Right renal pelvis (tissue), 4 donors: ENCODE results near the gene OSGEP. TPM values are rescaled to one million over a fixed set of nuclear protein-coding genes. Genes with fewer than 3 reads are reported as not detected.

Source experiments
- DNase-seq, 4 donors: peaks; one replicate each; pipeline ENCODE4 v3.0.0-alpha.2; 2013; ENCODE audit warnings: low read depth in 4 of 4, low spot score in 3 of 4, missing footprints in 1 of 4
- polyA plus RNA-seq, 4 donors: library from polyadenylated mRNA; unstranded; fragments of 120-200 nt; gene quantifications; one replicate each; pipeline ENCODE4 v1.2.1, GENCODE V29; 2013; ENCODE audit not compliant: insufficient read length in 4 of 4

The OSGEP gene
- polyA plus RNA-seq, result 10 to 100 TPM; 42.0 to 59.7 (median 48.8) TPM

DNA sequence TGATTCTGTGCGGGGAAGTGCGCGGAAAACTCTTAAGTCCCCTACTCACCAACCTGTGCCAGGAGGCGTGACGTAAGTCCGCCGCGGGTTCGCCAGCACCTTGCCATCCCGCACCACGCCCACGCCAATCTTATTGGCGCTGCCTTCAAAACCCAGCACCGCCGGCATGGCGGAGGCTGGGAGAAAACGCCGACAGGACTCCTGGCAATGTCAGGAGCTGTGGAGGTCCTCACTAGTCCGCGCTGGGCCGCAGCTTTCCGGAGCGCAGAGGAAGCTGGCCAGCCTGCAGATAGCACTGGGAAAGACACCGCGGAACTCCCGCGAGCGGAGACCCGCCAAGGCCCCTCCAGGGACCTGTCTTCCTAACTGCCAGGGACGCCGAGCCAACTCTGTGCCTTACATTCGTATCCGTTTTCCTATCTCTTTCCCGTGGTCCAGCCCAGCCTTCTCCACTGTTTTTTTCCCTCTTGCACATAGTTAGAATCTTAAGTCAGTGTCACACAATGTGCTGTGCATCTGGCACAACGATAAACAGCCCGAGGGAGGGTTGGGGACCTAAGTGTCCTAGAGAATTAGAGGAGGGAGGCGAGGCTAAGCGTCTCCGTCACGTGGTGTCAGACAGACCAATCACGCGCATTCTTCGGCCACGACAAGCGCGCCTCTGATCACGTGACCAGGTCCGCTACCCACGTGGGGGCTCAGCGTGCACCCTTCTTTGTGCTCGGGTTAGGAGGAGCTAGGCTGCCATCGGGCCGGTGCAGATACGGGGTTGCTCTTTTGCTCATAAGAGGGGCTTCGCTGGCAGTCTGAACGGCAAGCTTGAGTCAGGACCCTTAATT lies at the start of gene OSGEP, which contains the start of gene APEX1:
OSGEP (minus strand) TSS at position 297 of the 839 bp plus-strand sequence; CDS start at position 168, 129 bp downstream.
APEX1 (plus strand) TSS at position 711 of the 839 bp plus-strand sequence. CDS start 420 bp downstream, outside the sequence.
- DNase-seq, result peak; percentile 97 to 99 (median 98)

DNA sequence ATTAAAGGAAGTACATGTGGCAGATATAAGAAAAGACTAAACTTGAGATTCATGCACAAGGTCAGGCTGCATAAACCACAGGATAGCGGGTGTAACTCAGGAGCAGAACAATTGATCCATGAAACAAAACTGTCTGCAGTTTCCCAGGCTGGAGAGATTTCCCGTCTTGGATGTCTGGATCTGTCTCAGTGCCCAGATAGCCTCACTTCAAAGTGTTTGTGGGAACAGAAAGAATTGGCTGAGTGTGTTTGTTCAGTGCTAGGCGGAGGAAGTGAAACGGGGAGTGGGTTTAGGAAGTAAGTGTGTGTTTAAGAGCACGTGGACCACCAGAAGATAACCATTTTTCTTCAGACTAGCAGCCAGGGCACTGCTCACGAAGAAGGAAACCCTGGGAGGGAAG lies 49.3 kb upstream of the OSGEP start:
- DNase-seq, result no peak

DNA sequence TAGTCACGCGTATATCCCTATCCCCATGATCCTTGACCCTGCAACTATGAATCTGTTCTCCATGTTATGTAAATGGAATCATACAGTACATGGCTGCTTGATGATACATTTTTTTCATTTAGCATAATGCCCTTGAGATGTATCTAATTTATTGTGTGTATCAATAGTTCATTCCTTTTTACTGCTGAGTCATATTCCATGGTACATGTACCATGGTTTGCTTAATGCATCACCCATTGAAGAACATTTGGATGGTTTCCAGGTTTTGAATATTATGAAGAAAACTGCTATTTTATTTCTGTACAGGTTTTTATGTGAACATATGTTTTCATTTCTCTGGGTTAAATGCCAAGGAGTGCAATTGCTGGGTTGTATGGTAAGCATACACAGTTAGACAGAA lies 46.7 kb upstream of the OSGEP start:
- DNase-seq, result no peak

DNA sequence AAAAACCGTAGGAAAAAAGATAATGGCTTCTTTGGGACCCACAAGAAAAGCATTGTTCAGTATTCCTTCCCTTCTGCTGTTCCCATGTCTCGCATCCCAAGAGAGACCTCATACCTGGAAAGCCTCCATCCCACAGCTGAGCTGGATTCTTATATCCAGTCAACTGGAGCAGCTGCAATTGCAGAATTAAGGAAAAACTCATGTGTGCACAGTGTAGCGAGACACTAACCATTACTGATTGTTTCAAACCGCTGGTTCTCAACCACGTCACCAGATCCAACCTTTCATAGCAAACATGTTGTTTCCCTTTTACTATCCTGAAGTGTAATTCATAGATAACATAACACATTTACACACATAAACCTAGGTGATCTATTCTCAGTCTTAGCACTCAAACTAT lies 45.3 kb upstream of the OSGEP start:
- no peak for DNase-seq

DNA sequence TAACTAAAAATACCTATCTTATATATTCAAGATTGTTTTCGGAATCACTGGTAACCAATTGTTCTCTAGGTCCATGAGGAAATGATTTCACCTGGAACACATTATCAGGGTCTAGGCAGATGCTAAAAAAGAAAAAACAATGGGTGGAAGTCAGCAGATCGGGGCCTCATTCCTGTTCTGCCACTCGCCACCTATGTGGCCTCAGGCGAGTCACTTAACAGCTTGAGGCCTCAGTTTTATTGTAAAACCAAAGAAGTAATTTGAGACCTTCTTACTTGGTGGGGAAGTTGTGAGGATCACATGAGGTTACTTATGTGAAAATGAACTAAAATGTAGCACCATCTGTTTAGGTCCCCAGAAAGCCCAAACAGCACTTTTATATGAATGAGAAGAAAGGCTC lies 44.5 kb upstream of the OSGEP start:
- no peak for DNase-seq

DNA sequence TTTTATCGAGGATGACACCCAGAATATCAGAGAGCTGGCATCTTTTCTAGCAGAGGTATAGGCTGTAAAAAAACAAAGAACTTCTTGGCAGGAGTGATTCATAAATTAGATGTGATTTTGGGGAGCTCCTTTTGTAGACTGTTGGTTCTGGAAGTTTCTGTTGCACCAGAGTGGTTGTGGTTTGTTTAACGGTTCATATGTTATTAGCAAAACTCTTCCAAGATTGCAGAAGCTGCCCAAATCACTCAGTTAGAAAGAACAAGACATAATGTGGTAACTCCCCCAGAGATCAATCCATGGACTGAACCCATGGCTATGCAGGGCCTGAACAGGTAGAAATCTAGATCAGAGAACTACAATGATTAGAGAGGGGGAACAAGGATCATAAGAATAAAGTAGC lies 44.0 kb upstream of the OSGEP start:
- no peak for DNase-seq

DNA sequence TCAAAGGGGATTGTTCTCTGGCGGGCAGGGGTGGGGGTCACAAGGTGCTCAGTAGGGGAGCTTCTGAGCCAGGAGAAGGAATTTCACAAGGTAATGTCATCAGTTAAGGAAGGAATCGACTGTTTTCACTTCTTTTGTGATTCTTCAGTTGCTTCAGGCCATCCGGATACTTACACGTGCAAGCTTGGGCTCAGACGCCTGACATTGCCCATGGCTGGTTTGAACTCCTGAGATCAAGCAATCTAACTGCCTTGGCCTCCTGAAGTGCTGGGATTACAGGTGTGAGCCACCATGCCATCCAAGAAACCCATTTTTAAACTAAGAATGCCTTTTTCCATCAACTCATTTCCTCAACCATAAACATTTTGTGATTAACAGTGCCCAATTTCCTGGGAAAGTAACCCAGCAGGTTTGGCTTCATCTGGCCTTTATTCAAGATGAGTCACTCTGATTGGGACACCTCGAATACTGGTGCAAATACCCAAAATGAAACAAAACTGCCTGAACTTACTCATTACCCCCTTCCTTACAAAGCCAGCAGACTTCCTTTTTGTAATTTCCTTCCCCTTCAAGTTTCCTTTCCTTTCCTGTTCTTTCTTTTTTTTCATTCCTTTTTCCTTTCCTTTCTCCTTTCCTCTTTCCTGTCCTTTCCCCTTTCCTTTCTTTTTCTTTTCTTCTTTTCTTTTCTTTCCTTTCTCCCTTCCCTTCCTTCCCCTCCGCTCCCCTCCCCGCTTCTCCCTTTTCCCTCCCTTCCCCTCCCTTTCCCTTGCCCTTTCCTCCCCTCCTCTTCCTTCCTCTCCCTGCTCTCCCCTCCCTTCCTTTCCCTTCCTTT lies 40.5 kb upstream of the OSGEP start:
- no peak for DNase-seq

DNA sequence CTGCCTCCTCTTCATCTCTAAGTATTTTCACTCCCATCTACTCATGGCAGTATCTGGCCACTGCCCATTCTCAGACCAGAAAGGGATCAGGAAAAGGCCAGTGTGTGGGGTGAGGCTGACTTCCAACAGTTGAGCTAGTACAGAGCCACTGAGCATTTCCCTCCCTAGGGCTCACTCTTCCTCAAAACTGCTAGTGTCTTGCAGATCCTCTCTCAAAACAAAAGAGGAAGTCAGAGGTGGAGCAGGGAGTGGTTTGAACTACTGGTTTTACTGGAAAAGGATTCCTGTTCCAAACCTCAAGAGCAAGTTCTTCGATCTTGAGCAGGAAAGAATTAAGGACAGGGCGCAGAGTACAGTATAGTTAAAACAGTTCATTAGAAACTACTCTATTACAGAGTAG lies 39.0 kb upstream of the OSGEP start:
- DNase-seq, result no peak

DNA sequence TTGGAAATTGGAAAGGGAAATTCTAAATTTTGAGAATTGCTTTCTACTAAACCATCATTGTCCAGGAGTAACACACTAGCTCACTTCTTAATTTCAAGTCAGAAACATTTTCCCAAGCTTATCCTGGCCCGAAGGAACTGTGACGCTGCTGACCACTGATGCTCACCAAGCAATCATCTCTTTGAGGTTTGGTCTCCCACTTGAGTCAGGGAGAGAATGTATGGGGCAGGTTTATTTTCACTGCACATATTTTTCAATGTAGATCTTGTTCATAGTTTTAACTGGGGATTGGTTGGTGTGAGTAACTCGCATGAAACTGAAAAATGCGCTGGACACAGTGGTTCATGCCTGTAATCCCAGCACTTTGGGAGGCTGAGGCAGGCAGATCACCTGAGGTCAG lies 37.9 kb upstream of the OSGEP start:
- no peak for DNase-seq

DNA sequence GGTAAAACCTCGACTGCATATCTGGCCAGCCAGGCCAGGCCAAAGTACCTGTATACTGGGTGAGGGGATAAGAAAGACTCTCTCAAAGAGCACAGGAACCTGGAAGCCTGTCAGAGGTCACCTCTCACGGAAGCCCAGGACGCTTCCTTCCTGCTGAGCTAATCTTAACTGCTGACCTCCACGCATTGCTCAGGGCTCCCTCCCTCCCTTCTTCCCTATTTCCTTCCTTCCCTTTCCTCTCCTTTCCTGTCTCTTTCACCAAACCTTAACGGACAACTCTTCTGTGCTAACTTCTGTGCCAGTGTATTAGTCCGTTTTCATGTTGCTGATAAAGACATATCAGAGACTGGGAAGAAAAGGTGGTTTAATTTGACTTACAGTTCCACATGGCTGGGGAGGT lies 36.0 kb upstream of the OSGEP start:
- DNase-seq, result no peak

DNA sequence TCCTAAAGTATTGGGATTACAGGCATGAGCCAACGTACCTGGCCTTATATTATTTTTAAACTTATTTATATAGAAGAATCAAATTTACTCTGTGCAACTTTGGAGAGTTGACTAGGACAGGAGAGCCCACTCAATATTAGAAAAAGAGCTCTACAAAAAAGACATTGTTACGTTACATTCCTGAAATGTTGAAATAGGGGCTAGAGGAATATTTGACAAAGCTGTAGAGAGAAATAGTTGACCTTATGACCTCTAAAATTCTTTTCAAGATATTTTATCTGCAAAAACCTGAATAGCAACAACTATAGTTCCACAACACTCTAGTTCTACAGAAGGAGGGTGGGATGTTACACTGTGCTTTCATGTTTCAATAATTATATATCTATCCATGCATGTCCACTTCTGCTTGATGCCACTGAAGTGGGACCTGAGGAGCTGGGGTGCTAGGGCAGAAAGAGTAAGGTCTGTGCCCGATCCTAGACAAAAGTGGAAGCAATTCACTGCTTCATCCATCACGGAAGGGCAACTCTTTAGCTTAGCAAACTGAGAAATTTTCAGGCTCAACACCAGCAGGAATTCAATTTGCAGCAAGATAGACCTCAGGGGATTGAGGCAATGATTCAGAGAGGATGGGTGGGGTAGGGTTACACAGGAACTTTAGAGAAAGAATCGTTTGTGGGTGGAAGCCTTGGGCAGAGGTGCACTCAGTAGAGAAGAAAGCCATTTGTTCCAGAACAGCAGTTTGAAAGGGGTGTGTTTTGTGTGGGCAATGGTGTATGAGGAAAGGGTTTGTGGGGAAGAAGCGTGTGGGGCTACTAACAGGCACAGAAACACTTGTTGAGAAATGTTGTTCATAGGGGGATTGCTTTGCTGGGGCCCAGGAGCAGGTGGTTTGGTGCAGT lies 34.7 kb upstream of the OSGEP start:
- peak in 1 of 4 donors; percentile 14 for DNase-seq

DNA sequence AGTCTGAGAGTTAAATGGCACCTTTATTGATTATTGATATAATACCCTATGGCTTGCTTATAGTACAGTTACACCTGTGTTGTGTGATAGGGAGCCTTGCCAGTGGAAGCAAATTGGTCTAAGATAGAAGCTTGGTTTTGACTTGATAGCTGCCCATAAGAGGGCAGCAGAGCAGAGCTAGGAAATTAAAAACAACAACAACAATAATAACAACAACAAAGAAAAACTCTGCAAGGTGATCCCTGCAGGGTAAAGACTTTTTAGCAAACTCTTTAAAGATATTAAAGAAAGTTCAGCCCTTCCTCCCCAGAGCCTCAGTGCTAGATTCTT lies 32.7 kb upstream of the OSGEP start:
- DNase-seq, result no peak

DNA sequence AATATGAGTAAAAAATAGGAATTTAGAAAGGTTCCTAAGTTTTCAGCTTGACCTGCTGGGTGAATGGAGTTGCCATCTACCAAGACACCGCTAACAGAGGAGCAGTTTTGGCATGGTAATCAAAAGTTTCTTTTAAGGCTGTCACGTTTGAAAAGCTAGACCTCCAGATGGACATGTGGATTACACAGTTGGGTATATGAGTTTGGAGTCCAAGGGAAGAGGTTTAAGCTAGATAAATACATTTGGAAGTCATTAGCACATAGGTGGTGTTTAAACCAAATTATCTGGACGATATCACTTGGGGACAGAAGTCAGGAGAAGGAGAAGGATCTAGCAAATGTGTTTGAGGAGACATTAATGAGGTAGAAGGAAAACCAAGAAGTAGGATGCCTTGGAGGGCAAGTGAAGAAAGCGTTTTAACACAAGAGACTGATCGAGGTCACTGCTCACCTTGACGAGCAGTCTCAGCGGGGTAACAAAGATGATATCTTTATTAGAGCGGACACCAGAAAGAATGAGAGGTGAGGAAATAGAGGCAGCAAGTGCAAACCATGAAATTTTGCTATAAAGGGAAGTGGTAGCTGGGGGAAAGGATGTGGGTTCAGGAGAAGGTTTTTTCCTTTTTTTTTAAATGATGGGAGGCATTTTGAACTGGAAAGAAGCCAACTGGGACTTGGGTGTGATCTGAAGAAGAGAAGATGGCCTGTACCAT lies 32.2 kb upstream of the OSGEP start:
- DNase-seq, result no peak

DNA sequence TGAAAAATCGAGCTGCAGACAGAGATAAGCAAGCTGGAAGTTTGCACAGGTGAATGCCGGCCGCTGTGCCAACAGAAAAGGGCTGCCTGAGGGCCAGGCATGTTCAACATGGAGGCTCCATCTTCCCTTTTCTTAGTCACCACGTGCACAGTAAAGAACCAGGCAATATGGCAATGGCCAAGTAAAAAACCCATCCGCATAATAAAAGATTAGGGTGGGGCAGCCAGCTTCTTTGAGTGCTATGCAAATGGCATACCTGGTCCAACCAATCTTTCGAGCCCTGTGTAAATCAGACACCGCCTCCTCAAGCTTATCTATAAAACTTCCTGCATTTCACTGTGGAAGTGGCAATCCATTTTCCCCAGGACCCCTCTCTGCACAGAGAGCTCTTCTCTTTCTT lies 31.3 kb upstream of the OSGEP start:
- DNase-seq, result no peak

DNA sequence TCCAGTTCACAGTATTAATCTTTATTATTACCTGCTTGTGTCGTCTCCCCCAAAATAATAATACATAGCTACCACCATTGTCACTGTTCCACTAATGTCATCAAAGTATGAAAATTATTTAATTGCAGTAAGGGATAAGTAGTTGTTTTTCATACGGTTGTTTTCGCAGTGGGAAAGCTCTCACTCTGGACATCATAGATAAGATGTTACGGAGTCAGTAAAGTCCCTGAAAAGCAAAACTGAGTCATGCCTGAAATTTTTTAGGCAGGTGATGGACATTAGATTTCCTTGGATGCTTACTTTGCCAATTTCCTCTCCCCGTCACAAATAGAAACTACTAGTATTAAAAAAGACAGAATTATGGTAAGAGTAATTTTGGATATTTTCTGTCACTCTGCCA lies 27.8 kb upstream of the OSGEP start:
- no peak for DNase-seq

DNA sequence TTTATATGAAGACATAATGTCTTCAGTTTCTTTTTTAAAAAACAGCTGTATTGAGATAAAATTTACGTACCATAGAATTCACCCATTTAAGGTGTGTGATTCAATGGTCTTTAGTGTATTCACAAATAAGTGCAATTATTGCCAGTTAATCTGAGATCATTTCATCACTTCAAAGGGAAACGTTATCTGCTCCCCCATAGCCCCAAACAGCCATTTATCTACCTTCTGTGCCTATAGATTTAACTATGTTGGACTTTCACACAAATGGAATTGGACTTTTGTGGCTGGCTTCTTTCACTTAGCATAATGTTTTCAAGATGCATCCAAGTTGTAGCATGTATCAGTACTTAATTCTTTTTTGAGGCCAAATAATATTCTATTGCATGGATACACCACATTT lies 24.3 kb upstream of the OSGEP start:
- DNase-seq, result no peak

DNA sequence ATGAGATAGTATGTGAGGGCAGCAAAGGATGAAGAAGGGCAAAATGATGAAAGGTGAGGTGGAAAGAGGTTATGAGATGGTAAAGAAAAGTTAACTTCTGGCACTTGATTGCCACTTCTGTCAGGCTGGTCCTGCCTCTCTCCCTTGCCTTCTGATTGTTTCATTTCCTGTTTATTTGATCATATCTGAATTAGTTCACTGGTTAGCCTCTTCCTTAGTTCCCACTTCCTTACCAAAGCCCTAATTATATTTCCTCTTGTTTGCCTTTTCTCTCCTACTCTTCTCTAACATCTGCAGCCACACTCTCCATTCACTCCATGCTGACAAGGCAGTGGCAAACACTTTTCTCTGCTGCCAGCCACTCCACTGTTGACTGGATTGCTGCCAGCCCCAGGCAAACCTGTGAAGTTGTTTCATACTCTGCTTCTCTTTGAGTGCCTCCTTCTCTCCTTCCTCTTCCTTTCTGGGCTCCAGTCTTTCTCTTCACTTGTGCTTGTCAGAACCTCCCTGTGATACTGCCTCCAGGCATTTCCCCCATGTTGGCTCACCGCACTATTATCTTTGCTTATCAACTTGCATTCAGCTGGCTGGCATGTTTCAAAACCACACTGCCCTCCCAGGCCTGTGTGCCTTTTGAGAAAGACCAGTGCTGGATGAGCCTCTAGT lies 22.7 kb upstream of the OSGEP start:
- DNase-seq, result no peak

DNA sequence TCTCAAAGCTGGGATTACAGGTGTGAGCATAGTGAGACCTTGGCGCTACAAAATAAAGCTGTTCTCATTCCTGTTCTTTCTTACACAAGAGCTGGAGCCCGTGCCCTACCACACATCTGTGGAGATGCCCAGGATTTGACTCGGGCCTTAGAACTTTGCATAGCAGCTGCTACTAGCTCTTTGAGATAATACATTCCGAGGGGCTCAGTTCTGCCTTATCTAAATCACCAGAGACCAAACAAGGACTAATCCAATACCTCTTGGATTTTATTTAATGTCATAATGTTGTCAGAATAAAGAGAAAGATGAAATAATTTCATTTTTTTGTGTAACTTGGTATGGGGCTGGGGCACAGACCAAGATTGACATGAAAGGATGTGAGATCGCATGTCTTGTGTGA lies 22.2 kb upstream of the OSGEP start:
- DNase-seq, result no peak

DNA sequence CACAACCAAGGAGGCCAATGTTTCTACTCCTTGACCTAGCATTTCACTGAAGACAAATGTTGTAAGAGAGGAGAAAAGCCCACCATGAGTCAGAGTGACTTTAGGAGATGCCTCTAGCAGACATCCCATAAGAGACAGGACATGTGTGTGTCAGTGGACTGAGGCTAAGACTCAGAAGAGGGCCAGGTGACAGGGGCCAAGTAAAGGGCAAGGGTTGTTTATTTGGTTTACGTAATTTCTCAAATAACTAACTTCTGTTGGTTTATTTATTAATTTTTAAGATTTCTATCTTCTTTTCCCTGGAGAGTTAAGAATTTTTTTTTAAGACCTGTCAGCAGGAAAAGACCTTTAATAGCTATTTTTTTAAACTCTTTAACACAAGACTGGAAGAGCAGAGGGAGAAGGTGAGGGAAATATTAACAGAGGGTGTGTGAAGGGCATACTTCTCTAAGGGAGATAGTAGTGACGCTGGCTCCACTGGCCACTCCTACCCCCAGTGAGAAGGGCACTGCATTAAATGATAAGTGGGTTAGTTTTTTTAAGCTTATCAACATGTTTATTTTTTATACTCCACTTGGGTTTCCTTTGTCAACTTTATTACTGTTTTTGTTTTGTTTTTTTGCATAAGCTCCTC lies 18.0 kb upstream of the OSGEP start:
- DNase-seq, result no peak
